Endodermal cell (in vitro differentiated cells): ENCODE results near the gene HES7. TPM values are rescaled to one million over a fixed set of nuclear protein-coding genes. Genes with fewer than 3 reads are reported as not detected.

ENCODE experiments used
- DNase-seq: peaks from one replicate; pipeline ENCODE4 v3.0.0-alpha.2; 2017
- H3K27ac ChIP-seq: 2 replicates; pipeline ENCODE4 v1.5.1; 2013; ENCODE audit warnings: mild to moderate bottlenecking, low read depth, low read length, moderate library complexity
- H3K27me3 ChIP-seq: 2 replicates; pipeline ENCODE4 v1.6.1; 2013; ENCODE audit warnings: mild to moderate bottlenecking, low read length, moderate library complexity; ENCODE audit not compliant: insufficient read depth, control insufficient read depth, poor library complexity, severe bottlenecking
- H3K36me3 ChIP-seq: 2 replicates; pipeline ENCODE4 v1.7.0; 2013; ENCODE audit warnings: mild to moderate bottlenecking, low read length, moderate library complexity; ENCODE audit not compliant: control insufficient read depth, insufficient read depth
- H3K4me1 ChIP-seq: one replicate; pipeline ENCODE4 v1.7.0; 2013; ENCODE audit warnings: low read length; ENCODE audit not compliant: control insufficient read depth, insufficient read depth
- H3K4me3 ChIP-seq: 2 replicates; pipeline ENCODE4 v1.5.1; 2013; ENCODE audit warnings: mild to moderate bottlenecking, low read length, moderate library complexity
- H3K9ac ChIP-seq: 2 replicates; pipeline ENCODE4 v1.6.1; 2013; ENCODE audit warnings: mild to moderate bottlenecking, low read length, moderate library complexity; ENCODE audit not compliant: poor library complexity, severe bottlenecking; ENCODE audit errors: extremely low read depth
- H3K9me3 ChIP-seq: 2 replicates; pipeline ENCODE4 v1.6.1; 2013; ENCODE audit warnings: mild to moderate bottlenecking, low read length, moderate library complexity; ENCODE audit not compliant: control insufficient read depth
- H3K27ac Mint-ChIP-seq: 2 replicates; pipeline ENCODE4 v1.8.0; 2020; ENCODE audit warnings: mixed read lengths
- H3K27me3 Mint-ChIP-seq: 2 replicates; pipeline ENCODE4 v1.8.0; 2021; ENCODE audit warnings: mild to moderate bottlenecking, mixed read lengths; ENCODE audit not compliant: insufficient read depth
- H3K36me3 Mint-ChIP-seq: 2 replicates; pipeline ENCODE4 v1.8.0; 2020; ENCODE audit warnings: low read depth, mixed read lengths
- H3K4me1 Mint-ChIP-seq: 2 replicates; pipeline ENCODE4 v1.8.0; 2020; ENCODE audit warnings: mixed read lengths
- H3K4me3 Mint-ChIP-seq: 2 replicates; pipeline ENCODE4 v1.8.0; 2020; ENCODE audit warnings: mild to moderate bottlenecking, moderate library complexity, mixed read lengths
- H3K9me3 Mint-ChIP-seq: 2 replicates; pipeline ENCODE4 v1.8.0; 2020; ENCODE audit warnings: mild to moderate bottlenecking, mixed read lengths
- CTCF ChIP-seq: fragments of 200-600 bp; sonication (generic); conservative IDR thresholded peaks from 2 replicates; pipeline ENCODE4 v1.5.0; 2021; ENCODE audit warnings: antibody characterized with exemption, mild to moderate bottlenecking
- WGBS, 2 experiments: methylation state at CpG; one replicate each; pipeline versions ENCODE4 v1.1.5 to v1.1.7; 2013; ENCODE audit warnings: missing lambda C conversion rate in 2 of 2, mixed read lengths in 1 of 2; ENCODE audit not compliant: insufficient coverage in 1 of 2, insufficient read length in 1 of 2; 5-methylcytosine and 5-hydroxymethylcytosine counted together
- total RNA-seq, 2 donors: library from RNA; stranded (reverse); fragmentation: NEBNext Ultra II Directional in 1 of 2; extraction: Animal tissue kit (Norgen Biotek cat#: 25700) in 1 of 2; gene quantifications; 2 replicates in 1 of 2; 3 replicates in 1 of 2; pipeline ENCODE4 v1.2.1, GENCODE V29; 2021

The HES7 gene
- total RNA-seq, 2 donors from 2014 or later = 0.40 to 2.2 TPM

GRCh38 chr17:8082292-8082691, 41.6 kb downstream of the HES7 start:
- Histone ChIP-seq H3K4me3 (no peak overlapping the region), H3K9ac (no peak overlapping the region), H3K36me3 (no peaks in the 10 kb centered on the region), H3K9me3 (no peaks in the 10 kb centered on the region), H3K27ac (no peak overlapping the region), H3K4me1 (no peaks in the 10 kb centered on the region), H3K27me3 (peaks cover 59% of the 10 kb centered on the region)
- no peak for TF ChIP-seq CTCF
- no peaks in the 10 kb centered on the region for H3K36me3 Mint-ChIP-seq
- WGBS, 2 experiments = 94 to 96% methylated on average over 10 of the region's 10 CpGs
- H3K4me3 Mint-ChIP-seq = no peak overlapping the region
- H3K27ac Mint-ChIP-seq = no peak overlapping the region
- peaks cover 82% of the 10 kb centered on the region for H3K27me3 Mint-ChIP-seq
- no peak for DNase-seq
- peaks cover 2% of the 10 kb centered on the region for H3K9me3 Mint-ChIP-seq
- peaks cover 4% of the 10 kb centered on the region for H3K4me1 Mint-ChIP-seq

GRCh38 chr17:8081876-8082275, 42.0 kb downstream of the HES7 start:
- 88 to 95% methylated on average over 2 to 3 of the region's 3 CpGs for WGBS, 2 experiments
- no peak for TF ChIP-seq CTCF

GRCh38 chr17:8080799-8081219, 43.1 kb downstream of the HES7 start:
- no peak overlapping the region for H3K9ac ChIP-seq
- peaks cover 73% of the 10 kb centered on the region for H3K27me3 ChIP-seq
- no peaks in the 10 kb centered on the region for H3K4me1 ChIP-seq
- H3K9me3 ChIP-seq = no peaks in the 10 kb centered on the region
- H3K4me3 ChIP-seq = no peak overlapping the region
- no peaks in the 10 kb centered on the region for H3K36me3 ChIP-seq
- H3K4me1 Mint-ChIP-seq = peaks cover 4% of the 10 kb centered on the region
- no peaks in the 10 kb centered on the region for H3K36me3 Mint-ChIP-seq
- WGBS, 2 experiments = 72 to 77% methylated on average over 3 to 17 of the region's 17 CpGs
- no peak overlapping the region for H3K27ac ChIP-seq
- peaks cover 88% of the 10 kb centered on the region for H3K27me3 Mint-ChIP-seq
- no peak overlapping the region for H3K27ac Mint-ChIP-seq
- TF ChIP-seq CTCF = no peak
- peak overlapping the region; percentile 67 for H3K4me3 Mint-ChIP-seq
- peaks cover 2% of the 10 kb centered on the region for H3K9me3 Mint-ChIP-seq
- peak; percentile 78 for DNase-seq

More at GRCh38 chr17:8081876-8082275, 42.0 kb downstream of the HES7 start:
- no peaks in the 10 kb centered on the region for H3K9me3 ChIP-seq
- DNase-seq = no peak
- no peaks in the 10 kb centered on the region for H3K4me1 ChIP-seq
- H3K36me3 ChIP-seq = no peaks in the 10 kb centered on the region
- H3K27ac ChIP-seq = no peak overlapping the region
- H3K4me3 Mint-ChIP-seq = no peak overlapping the region
- H3K27me3 ChIP-seq = peaks cover 63% of the 10 kb centered on the region
- H3K27me3 Mint-ChIP-seq = peaks cover 84% of the 10 kb centered on the region
- no peak overlapping the region for H3K4me3 ChIP-seq
- H3K4me1 Mint-ChIP-seq = peaks cover 4% of the 10 kb centered on the region
- H3K9me3 Mint-ChIP-seq = peaks cover 2% of the 10 kb centered on the region
- no peak overlapping the region for H3K27ac Mint-ChIP-seq
- H3K9ac ChIP-seq = no peak overlapping the region
- H3K36me3 Mint-ChIP-seq = no peaks in the 10 kb centered on the region
